Memory B cell (primary cell): ENCODE results near the gene TMOD4.
"Not testable (repeated sequence)": the region's sequence is repeated elsewhere in the genome, so short reads cannot be mapped to it uniquely, and the experiment has no call there.

Source experiments
- ATAC-seq: fragments of 150-1000 bp; cut with Tn5 transposase; 2 replicates; pipeline ENCODE4 v1.10.0; 2021; ENCODE audit warnings: low read depth, mild to moderate bottlenecking, moderate library complexity
- DNase-seq, 2 donors: peaks; one replicate each; pipeline ENCODE4 v3.0.0; 2022; ENCODE audit warnings: low spot score in 2 of 2
- H3K27ac Mint-ChIP-seq: one replicate; pipeline ENCODE4 v1.8.0; 2022; ENCODE audit warnings: mild to moderate bottlenecking, moderate library complexity, mixed read lengths
- H3K27me3 Mint-ChIP-seq: one replicate; pipeline ENCODE4 v1.8.0; 2022; ENCODE audit warnings: mixed read lengths
- H3K36me3 Mint-ChIP-seq: one replicate; pipeline ENCODE4 v1.8.0; 2022; ENCODE audit warnings: mild to moderate bottlenecking, mixed read lengths
- H3K4me1 Mint-ChIP-seq: one replicate; pipeline ENCODE4 v1.8.0; 2022; ENCODE audit warnings: mixed read lengths
- H3K4me3 Mint-ChIP-seq: one replicate; pipeline ENCODE4 v1.8.0; 2022; ENCODE audit warnings: mild to moderate bottlenecking, moderate library complexity, mixed read lengths
- H3K9me3 Mint-ChIP-seq: one replicate; pipeline ENCODE4 v1.8.0; 2022; ENCODE audit warnings: mixed read lengths

The TMOD4 gene

DNA sequence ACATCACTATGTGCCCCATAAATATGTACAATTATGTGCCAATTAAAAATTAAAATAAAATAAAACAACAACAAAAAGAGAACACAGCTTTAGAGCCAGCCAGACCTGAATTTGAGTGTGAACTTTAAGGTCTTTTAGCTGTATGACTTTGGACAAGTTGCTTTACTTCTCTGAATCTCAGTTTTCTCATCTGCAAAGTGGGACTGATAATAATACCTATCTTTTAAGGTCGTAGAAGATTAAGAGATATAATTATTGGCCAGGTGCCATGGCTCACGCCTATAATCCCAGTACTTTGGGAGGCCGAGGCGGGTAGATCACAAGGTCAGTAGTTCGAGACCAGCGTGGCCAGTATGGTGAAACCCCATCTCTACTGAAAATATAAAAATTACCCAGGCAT, 17.5 kb upstream of the TMOD4 start:
- no peaks in the 10 kb centered on the region for H3K9me3 Mint-ChIP-seq
- H3K27me3 Mint-ChIP-seq = no peaks in the 10 kb centered on the region
- peaks cover 21% of the 10 kb centered on the region for H3K4me1 Mint-ChIP-seq
- H3K27ac Mint-ChIP-seq = no peak overlapping the region
- H3K36me3 Mint-ChIP-seq = no peaks in the 10 kb centered on the region
- ATAC-seq = no peak
- no peak overlapping the region for H3K4me3 Mint-ChIP-seq
- DNase-seq = no peak

DNA sequence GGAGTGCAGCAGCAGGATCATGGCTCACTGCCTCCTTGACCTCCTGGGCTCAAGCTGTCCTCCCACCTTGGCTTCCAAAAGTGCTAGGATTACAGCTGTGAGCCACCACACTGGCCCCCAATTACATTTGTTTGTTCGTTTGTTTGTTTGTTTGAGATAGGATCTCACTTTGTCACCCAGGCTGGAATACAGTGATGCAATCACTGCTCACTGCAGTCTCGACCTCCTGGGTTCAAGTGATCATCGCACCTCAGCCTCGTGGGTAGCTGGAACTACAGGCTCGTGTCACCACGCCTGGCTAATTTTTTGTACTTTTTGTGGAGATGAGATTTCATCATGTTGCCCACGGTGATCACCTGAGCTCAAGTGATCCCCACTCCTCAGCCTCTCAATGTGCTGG, 16.3 kb upstream of the TMOD4 start:
- DNase-seq (no peak), ATAC-seq (no peak)
- Mint-ChIP-seq H3K27ac (no peak overlapping the region), H3K9me3 (no peaks in the 10 kb centered on the region), H3K4me1 (peaks cover 22% of the 10 kb centered on the region), H3K27me3 (no peaks in the 10 kb centered on the region), H3K4me3 (no peak overlapping the region), H3K36me3 (no peaks in the 10 kb centered on the region)

DNA sequence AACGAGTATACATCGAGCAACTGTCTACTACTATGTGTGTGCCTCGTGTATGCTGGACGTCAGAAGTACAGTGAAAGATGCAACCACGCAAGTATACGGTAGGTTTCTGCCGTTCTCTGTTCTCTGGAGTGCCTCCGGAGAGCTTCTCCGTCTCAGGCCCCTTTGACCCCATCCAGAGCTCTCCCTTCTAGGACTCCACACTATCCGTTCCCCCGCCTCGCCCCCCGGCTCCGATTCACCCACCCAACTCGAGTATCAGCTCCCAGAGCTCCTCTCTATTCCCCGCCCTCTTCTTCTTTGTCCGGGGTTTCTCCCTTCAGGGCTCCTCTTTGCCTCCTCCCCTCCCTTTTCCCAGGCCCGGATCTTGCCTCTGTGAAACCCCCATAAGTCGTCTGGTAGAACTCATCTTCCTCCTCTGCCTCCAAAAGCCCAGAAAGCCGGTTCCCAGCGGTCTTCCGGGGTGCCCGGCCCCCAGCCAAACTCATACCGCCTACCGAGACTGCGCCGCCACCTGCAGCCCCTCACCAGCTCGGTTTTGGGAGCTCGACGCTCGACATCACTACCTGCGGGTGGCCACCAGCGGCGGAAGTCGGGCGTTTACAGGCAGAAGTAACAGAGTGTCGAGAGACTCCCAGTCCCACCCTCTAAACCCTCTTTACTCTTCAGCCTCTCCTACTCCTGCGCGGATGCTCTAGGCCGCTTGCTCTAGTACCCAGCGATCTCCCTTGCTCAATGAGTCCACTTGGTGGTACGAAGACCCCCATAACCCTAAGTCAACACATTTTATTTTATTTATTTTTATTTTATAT, 14.1 kb upstream of the TMOD4 start, which contains the start of gene VPS72:
Gene VPS72, minus strand, starts transcription at position 561 of the 809 bp plus-strand sequence. Its CDS starts 76 bp downstream, at position 485.
- ATAC-seq (peak; percentile 91), DNase-seq (peak; percentile 65 to 69)
- Mint-ChIP-seq H3K27ac (peak within 1 kb of the TSS; percentile 97), H3K27me3 (no peaks in the 10 kb centered on the region), H3K9me3 (no peaks in the 10 kb centered on the region), H3K4me3 (peak within 1 kb of the TSS; percentile 99), H3K4me1 (peaks cover 25% of the 10 kb centered on the region), H3K36me3 (peaks cover 4% of the 10 kb centered on the region)

DNA sequence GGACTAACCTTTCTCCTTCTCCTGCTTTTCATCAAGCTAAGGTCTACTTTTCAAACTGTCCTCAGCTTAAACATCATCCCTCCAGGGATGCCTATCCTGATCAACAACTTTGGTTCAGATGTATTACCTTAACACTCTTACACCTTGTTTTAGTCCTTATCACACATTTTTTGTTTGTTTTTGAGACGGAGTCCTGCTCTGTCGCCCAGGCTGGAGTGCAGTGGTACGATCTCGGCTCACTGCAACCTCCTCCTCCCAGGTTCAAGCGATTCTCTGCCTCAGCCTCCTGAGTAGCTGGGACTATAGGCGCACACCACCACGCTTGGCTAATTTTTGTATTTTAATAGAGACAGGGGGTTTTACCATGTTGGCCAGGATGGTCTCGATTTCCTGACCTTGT, 12.9 kb upstream of the TMOD4 start:
- Mint-ChIP-seq H3K27ac (peak overlapping the region; percentile 97), H3K4me1 (peaks cover 29% of the 10 kb centered on the region), H3K4me3 (peak overlapping the region; percentile 99)
- not testable (repeated sequence) for H3K27me3 Mint-ChIP-seq, ATAC-seq, H3K36me3 Mint-ChIP-seq, DNase-seq, H3K9me3 Mint-ChIP-seq

DNA sequence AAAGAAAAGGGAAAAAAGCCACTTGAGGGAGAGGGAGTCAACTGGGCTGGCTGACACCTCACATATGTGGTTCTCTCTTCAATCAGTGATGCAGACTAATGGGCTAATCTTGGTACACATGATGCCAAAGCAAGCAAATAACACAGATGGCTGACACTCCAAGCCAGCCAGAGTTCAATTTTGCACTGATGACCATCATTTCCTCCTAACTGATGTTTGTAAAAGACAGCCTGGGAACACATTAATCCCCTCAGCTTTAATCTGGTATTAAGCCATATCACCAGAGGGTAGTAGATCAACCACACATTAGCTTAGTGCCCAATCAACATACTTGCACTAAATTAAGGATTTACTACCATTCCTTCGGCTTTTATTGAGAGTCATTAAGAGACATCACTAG, 11.4 kb upstream of the TMOD4 start:
- H3K36me3 Mint-ChIP-seq = peaks cover 18% of the 10 kb centered on the region
- H3K9me3 Mint-ChIP-seq = no peaks in the 10 kb centered on the region
- DNase-seq (no peak), ATAC-seq (no peak)
- H3K4me1 Mint-ChIP-seq = peaks cover 29% of the 10 kb centered on the region
- no peak overlapping the region for H3K4me3 Mint-ChIP-seq
- H3K27me3 Mint-ChIP-seq = no peaks in the 10 kb centered on the region
- no peak overlapping the region for H3K27ac Mint-ChIP-seq

DNA sequence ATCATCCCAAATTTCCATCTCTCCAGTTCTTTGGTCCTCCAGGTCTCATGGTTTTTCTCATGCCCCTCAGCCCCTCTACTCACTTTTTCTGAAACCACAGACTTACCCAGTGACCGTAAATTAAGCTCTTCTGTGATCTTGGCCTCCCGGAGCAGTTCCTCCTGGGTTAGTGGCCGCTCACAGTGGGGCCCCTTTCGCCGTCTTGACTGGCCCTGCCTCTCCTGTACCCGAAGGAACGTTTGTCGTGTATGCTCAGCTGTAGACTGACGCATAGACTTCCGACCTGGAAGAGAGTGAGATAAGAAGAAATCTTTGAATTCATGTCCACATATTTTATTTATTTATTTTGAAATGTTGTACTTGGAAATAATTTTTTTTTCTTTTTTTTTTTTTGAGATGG, 8.4 kb upstream of the TMOD4 start:
- Mint-ChIP-seq H3K9me3 (no peaks in the 10 kb centered on the region), H3K27ac (peak overlapping the region; percentile 79), H3K36me3 (peaks cover 36% of the 10 kb centered on the region), H3K27me3 (no peaks in the 10 kb centered on the region), H3K4me3 (no peak overlapping the region), H3K4me1 (peaks cover 27% of the 10 kb centered on the region)
- ATAC-seq (no peak), DNase-seq (no peak)

DNA sequence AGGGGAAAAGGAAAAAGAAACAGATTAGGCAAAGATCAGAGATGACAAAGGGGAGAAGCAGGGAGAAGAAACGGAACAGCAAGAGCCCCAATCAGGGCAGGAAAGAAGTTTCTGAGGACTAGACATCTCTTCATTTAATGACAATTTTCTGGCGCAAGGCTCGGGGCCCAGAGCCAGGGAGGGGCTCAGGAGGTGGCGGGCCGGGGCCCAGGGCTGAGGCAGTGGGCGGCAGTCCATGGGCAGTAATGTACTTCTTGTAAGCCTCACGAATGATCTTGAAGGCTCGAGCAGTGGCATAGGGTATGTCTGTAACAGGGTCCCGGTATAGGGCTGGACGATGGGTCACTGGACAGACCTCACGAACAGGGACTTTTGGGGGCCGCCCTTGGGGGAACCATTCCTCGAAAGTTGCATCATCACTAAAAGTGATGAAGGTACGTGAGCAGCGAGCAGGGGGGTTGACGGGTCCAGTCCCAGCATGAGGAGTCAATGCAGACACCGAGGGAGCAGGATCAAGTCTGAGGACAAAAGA, 799 bp upstream of the TMOD4 start:
- DNase-seq = no peak
- peaks cover 2% of the 10 kb centered on the region for H3K4me1 Mint-ChIP-seq
- no peaks in the 10 kb centered on the region for H3K9me3 Mint-ChIP-seq
- H3K27me3 Mint-ChIP-seq = no peaks in the 10 kb centered on the region
- peak overlapping the region; percentile 15 for H3K27ac Mint-ChIP-seq
- no peak for ATAC-seq
- no peak overlapping the region for H3K4me3 Mint-ChIP-seq
- H3K36me3 Mint-ChIP-seq = peaks cover 45% of the 10 kb centered on the region

DNA sequence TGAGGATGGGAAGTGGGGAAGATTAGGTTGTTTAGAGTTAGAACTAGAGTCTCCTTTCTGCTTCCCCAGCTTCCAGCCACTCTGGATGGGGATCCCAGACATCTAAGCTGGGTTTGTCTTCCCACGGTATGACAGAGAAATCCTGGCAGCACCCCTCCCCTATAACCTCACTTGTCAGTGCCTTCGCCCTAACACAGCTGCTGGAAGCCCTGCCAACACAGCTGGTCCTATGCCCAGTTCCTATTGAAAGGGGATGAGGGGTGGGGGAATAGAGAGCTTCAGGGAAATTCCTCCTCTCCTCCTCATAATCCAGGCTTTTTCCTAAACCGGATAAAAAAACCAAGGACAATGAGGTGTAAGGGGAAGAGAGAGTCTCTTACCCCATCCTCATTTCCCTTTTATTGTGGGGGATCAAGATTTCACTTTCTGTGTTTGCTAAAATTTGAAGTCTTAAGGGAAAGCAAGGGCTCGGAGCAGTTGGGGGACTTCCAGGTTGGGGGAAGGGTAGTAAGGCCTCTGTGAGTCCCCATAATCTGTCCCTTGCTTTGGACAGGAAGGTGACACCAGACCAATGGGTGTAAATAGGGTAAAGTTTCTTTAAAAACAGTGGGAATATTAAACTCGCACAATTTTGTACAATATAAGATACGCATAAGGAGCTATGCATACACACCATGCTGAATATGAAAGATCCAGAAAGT, 590 bp downstream of the TMOD4 start:
- DNase-seq (no peak), ATAC-seq (no peak)
- H3K9me3 Mint-ChIP-seq = no peaks in the 10 kb centered on the region
- no peaks in the 10 kb centered on the region for H3K4me1 Mint-ChIP-seq
- H3K27me3 Mint-ChIP-seq = no peaks in the 10 kb centered on the region
- peaks cover 34% of the 10 kb centered on the region for H3K36me3 Mint-ChIP-seq
- no peak overlapping the region for H3K27ac Mint-ChIP-seq
- H3K4me3 Mint-ChIP-seq = no peak overlapping the region

DNA sequence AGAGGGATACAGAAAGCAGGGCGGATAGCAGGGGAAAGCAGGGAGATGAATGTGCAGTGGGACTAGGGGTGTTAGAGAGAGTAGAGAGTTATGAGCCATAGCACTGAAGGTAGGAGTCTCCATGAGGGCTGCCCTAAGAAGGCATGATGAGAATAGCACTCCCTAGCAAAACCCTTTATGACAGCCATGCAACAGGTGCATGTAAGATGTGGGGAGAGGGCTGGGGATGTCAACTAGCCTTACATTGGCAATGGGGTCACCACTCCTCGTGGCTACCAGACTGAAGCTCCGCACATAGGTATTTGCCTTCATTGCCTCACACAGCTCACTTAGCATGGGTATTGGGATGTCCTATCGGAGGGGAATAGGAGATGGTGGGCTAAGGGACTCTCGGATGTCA, 4.6 kb downstream of the TMOD4 start:
- H3K9me3 Mint-ChIP-seq = no peaks in the 10 kb centered on the region
- no peaks in the 10 kb centered on the region for H3K27me3 Mint-ChIP-seq
- ATAC-seq (no peak), DNase-seq (no peak)
- H3K4me3 Mint-ChIP-seq = no peak overlapping the region
- H3K27ac Mint-ChIP-seq = no peak overlapping the region
- peaks cover 25% of the 10 kb centered on the region for H3K36me3 Mint-ChIP-seq
- H3K4me1 Mint-ChIP-seq = peaks cover 13% of the 10 kb centered on the region

DNA sequence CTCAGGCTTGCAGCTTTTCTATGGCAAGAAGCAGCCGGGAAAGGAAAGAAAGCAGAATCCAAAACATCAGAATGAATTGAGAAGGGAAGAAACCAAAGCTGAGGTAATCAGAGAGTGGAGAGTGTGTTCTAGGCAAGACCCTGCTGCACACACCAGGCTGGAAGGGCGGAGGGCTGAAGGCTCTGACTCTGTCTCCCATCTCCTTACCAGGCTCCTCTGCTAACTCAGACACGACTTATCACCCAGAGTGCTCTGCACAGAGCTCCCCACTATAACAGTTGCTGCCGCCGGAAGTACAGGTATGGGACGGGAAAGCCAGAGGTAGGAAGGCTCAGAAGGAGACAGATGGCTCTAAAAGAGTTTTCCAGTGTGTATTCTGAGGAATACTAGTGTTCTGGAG, 8.7 kb downstream of the TMOD4 start:
- no peaks in the 10 kb centered on the region for H3K27me3 Mint-ChIP-seq
- DNase-seq (no peak), ATAC-seq (no peak)
- H3K4me3 Mint-ChIP-seq = peak overlapping the region; percentile 95
- peaks cover 21% of the 10 kb centered on the region for H3K4me1 Mint-ChIP-seq
- H3K36me3 Mint-ChIP-seq = peaks cover 17% of the 10 kb centered on the region
- H3K9me3 Mint-ChIP-seq = no peaks in the 10 kb centered on the region
- peak overlapping the region; percentile 84 for H3K27ac Mint-ChIP-seq

DNA sequence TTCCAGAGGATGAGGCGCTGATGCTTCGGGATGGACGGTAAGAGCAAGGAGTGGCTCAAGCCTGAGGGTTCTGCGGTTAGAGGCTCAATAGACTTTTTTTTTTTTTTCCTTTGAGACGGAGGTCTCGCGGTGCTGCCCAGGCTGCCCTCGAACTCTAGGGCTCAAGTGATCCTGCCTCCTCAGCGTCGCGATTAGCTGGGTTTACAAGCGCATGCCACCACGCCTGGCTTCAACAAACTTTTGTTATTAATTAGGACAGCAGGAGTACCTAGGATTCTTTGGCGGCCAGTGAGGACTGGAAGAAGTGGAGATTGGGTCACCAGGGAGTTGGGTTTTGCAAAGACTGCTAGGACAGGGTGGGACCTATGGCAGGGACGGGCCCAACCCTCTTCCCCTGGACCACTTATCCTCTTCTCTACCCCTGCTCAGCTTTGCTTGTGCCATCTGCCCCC, 9.2 kb downstream of the TMOD4 start:
- peaks cover 21% of the 10 kb centered on the region for H3K4me1 Mint-ChIP-seq
- no peak for DNase-seq
- H3K27ac Mint-ChIP-seq = peak overlapping the region; percentile 84
- peaks cover 18% of the 10 kb centered on the region for H3K36me3 Mint-ChIP-seq
- H3K9me3 Mint-ChIP-seq = no peaks in the 10 kb centered on the region
- no peaks in the 10 kb centered on the region for H3K27me3 Mint-ChIP-seq
- no peak for ATAC-seq
- peak overlapping the region; percentile 95 for H3K4me3 Mint-ChIP-seq

DNA sequence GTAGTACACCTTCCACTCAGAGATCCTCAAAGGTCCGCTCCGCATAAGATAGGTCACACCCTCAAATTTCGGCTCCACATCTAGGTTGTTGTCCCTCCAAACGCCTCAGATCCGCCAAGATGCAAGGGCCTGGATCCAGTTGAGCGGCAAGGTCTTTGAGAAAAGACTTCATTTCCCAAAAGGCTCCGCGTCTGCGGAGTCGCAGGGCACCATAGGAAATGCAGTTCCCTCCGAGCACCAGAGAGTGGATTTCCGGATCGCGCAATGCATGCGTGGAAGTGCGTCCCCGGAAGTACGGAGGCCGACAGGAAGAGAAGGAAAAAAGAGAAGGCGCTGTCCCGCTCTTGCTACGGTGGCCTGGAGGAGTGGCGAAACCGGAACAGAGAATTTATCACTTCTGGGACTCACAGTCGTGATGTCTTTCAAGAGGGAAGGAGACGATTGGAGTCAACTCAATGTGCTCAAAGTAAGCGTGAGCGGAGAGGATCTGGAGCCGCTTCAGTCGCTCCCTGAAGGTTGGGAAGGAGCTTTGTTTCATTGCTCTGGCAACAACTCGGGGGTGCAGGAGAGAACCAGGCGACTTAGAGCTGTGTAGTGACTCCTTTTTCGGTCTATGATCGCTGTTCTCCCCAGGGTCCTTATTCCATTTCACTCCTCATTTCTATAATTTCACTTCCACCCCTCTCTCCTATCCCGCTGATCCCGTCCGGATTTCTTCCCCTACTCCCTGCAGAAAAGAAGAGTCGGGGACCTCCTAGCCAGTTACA, 9.9 kb downstream of the TMOD4 start, which contains the start of the genes LYSMD1 and SCNM1:
Gene LYSMD1, minus strand, starts transcription at position 165 of the 767 bp plus-strand sequence. CDS start 644 bp downstream, outside the sequence.
Gene SCNM1, plus strand, starts transcription at position 407 of the 767 bp plus-strand sequence. Its CDS starts 9 bp downstream, at position 416.
- Mint-ChIP-seq H3K4me3 (peak within 1 kb of the TSS; percentile 95), H3K27me3 (no peaks in the 10 kb centered on the region), H3K27ac (peak within 1 kb of the TSS; percentile 84), H3K9me3 (no peaks in the 10 kb centered on the region), H3K4me1 (peaks cover 21% of the 10 kb centered on the region), H3K36me3 (peaks cover 20% of the 10 kb centered on the region)
- peak; percentile 96 for ATAC-seq
- DNase-seq = peak; percentile 86 to 93

DNA sequence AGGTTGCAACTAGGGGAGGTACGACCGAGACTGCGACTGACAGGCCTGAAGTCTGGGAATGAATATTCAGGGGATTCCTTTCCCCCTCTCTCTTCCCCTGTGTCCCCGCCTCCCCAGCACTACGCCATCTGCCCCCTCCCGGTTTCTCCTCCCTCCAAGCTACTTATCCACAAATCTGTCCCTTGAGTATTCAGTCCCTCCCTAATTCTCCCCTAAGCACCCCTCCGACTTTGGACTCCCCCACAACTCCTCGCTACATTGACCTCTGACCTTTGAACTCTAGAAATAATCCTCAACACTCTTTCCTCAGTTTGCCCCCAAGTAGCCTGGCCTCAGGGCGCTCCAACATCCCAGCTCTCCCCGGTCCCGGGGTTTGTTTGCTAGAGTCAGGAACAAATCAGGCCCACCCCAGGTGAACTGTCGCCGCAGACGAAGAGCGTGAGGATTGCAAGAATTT, 10.5 kb downstream of the TMOD4 start:
- H3K27ac Mint-ChIP-seq = peak overlapping the region; percentile 84
- DNase-seq = no peak
- peaks cover 23% of the 10 kb centered on the region for H3K4me1 Mint-ChIP-seq
- H3K4me3 Mint-ChIP-seq = peak overlapping the region; percentile 95
- no peaks in the 10 kb centered on the region for H3K27me3 Mint-ChIP-seq
- ATAC-seq = peak; percentile 2
- H3K36me3 Mint-ChIP-seq = peaks cover 20% of the 10 kb centered on the region
- no peaks in the 10 kb centered on the region for H3K9me3 Mint-ChIP-seq
